OCI-LY7 (cell line): ENCODE data around the gene CASKIN1. TPM values are rescaled to one million over a fixed set of nuclear protein-coding genes. Genes with fewer than 3 reads are reported as not detected.
"Not testable (repeated sequence)": the region's sequence is repeated elsewhere in the genome, so short reads cannot be mapped to it uniquely, and the experiment has no call there.

Experiments used
- BruUV-seq: library from RNA; stranded (reverse); fragments of 400-500 nt; replicated peaks from 2 replicates; lab custom pipeline; 2021; lab: Mats Ljungman, UMichigan
- CTCF ChIA-PET: fragments of 300-600 bp; sonication (Branson Sonifier 250); formaldehyde crosslinking; loops from one replicate; lab custom pipeline; 2022; ENCODE audit warnings: antibody characterized with exemption; ENCODE audit not compliant: unreplicated experiment; lab: Charles Lee
- POLR2A ChIA-PET: fragments of 300-600 bp; sonication (Branson Sonifier 250); formaldehyde crosslinking; loops from one replicate; lab custom pipeline; 2022; ENCODE audit warnings: antibody characterized with exemption; lab: Charles Lee
- DNase-seq: peaks from one replicate; pipeline ENCODE4 v3.0.0-alpha.2; 2015; ENCODE audit warnings: low spot score
- H2AFZ ChIP-seq: fragments of 200-600 bp; sonication (generic), shearing (Covaris generic); 2 replicates; pipeline ENCODE4 v1.6.1; 2014; ENCODE audit warnings: mild to moderate bottlenecking, antibody characterized with exemption, low read length, moderate library complexity
- H3K27ac ChIP-seq: fragments of 200-600 bp; sonication (generic); 2 replicates; pipeline ENCODE4 v1.5.1; 2014; ENCODE audit warnings: mixed run types, low read depth, mild to moderate bottlenecking, moderate library complexity, low read length, inconsistent platforms; ENCODE audit not compliant: poor library complexity, severe bottlenecking
- H3K36me3 ChIP-seq: fragments of 200-600 bp; sonication (generic); 2 replicates; pipeline ENCODE4 v1.6.1; 2014; ENCODE audit warnings: mild to moderate bottlenecking, antibody characterized with exemption, low read length, moderate library complexity, mixed read lengths; ENCODE audit not compliant: insufficient read depth
- H3K4me1 ChIP-seq: fragments of 200-600 bp; sonication (generic); 2 replicates; pipeline ENCODE4 v1.5.1; 2014; ENCODE audit warnings: mild to moderate bottlenecking, low read length; ENCODE audit not compliant: insufficient read depth, poor library complexity, severe bottlenecking
- H3K4me2 ChIP-seq: fragments of 200-600 bp; sonication (generic); 2 replicates; pipeline ENCODE4 v1.6.1; 2014; ENCODE audit warnings: mild to moderate bottlenecking, low read length
- H3K4me3 ChIP-seq: fragments of 200-600 bp; sonication (generic); 2 replicates; pipeline ENCODE4 v1.5.1; 2014; ENCODE audit warnings: mild to moderate bottlenecking, low read depth, low read length; ENCODE audit not compliant: poor library complexity, severe bottlenecking
- H3K79me2 ChIP-seq: fragments of 200-600 bp; sonication (generic); 2 replicates; pipeline ENCODE4 v1.6.1; 2016; ENCODE audit warnings: low read depth, mild to moderate bottlenecking, low read length, moderate library complexity, mixed read lengths; ENCODE audit not compliant: insufficient read depth
- H3K9me2 ChIP-seq: fragments of 200-600 bp; sonication (generic); 2 replicates; pipeline ENCODE4 v1.6.1; 2016; ENCODE audit warnings: mild to moderate bottlenecking, low read length, mixed read lengths; ENCODE audit not compliant: insufficient read depth
- H3K9me3 ChIP-seq: fragments of 200-600 bp; sonication (generic); 2 replicates; pipeline ENCODE4 v1.6.1; 2014; ENCODE audit warnings: mild to moderate bottlenecking, mixed run types, low read length, mixed read lengths
- H4K20me1 ChIP-seq: fragments of 200-600 bp; sonication (generic); 2 replicates; pipeline ENCODE4 v1.6.1; 2014; ENCODE audit warnings: mild to moderate bottlenecking, antibody characterized with exemption, low read length, moderate library complexity, mixed read lengths; ENCODE audit not compliant: insufficient read depth
- EZH2phosphoT487 ChIP-seq: fragments of 200-600 bp; sonication (generic); IDR thresholded peaks from 2 replicates; pipeline ENCODE4 v1.6.1; 2018; ENCODE audit warnings: low read depth, borderline replicate concordance, mild to moderate bottlenecking, mixed run types, antibody characterized with exemption, low read length, moderate library complexity, mixed read lengths
- intact Hi-C: fragments of 100-400 bp; cut with micrococcal nuclease; formaldehyde crosslinking; loops from one replicate; pipeline ENCODE4 v1.10.0; 2022; ENCODE audit not compliant: unreplicated experiment
- total RNA-seq, 2 experiments: library from RNA; depleted of rRNA in 1 of 2; stranded (reverse); fragments of >200 nt in 1 of 2; shearing (Covaris generic) in 1 of 2; gene quantifications; 2 replicates each; pipeline ENCODE4 v1.2.3, GENCODE V29; 2014 to 2022
- TF ChIP-seq, protein P1 (sequence below): fragments of 200-600 bp; sonication (generic); conservative IDR thresholded peaks from 2 replicates; pipeline ENCODE4 v1.5.1; 2014; ENCODE audit warnings: mild to moderate bottlenecking, antibody characterized with exemption, low read length, moderate library complexity, mixed read lengths

Gene CASKIN1
- total RNA-seq, 2 experiments from 2014 or later, result 0.06 to 0.09 TPM

DNA sequence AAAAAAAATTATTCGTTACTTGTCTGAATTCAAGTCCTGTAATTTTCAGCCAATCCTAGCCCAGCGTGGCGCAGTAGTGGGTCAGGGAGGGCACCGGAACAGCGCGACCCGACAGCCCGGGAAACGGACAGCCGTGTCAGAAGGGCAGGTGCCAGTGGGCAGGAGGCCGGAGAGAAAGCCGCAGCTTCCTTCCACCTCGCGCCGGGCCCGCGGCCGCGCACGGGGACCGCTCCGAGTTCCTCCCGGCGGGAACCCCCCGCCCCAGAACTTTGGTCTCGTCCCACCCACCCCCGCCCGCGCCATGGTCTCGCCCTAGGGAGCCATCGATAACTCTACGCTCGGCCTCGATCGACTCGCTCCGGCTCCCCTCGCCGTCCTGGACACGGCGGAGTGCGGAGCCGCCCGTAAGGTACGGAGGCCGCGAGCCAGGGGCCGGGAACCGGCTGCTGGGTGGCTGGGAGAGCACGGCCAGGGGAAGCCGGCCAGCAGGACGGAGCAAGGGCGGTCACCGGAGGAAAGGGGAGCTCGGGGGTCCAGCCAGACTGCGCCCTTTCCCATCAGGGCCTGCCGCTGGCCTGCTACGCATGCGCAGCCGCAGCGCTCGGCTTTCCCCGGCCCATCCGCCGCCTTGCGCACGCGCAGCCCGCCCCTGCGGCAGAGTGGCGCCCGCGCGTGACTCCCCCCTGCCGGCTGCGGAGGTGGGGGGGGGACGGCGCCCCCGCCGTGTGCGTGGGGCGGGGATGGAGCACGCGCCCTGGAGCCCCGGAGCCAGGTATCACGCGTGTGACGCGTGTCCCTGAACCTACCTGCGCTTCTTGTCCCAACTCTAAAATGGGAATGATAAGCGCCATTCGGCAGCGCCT is 8.9 kb upstream of the CASKIN1 start, which contains the start of gene MLST8:
Gene MLST8 (plus strand): TSS at position 351 of the 863 bp plus-strand sequence. CDS start 632 bp downstream, outside the sequence.
- intact Hi-C loops, result loop anchor here (1.0 kb wide), 1 partner anchor 18 kb away; the partner anchor contains the start of gene E4F1
- Histone ChIP-seq H3K9me2 (no peaks in the 10 kb centered on the region), H3K36me3 (peaks cover 35% of the 10 kb centered on the region), H3K4me3 (peak within 1 kb of the TSS; percentile 79), H2AFZ (peak within 1 kb of the TSS; percentile 86), H3K4me1 (peaks cover 13% of the 10 kb centered on the region), H3K9me3 (no peaks in the 10 kb centered on the region), H3K27ac (peak within 1 kb of the TSS; percentile 64), H4K20me1 (no peaks in the 10 kb centered on the region), H3K4me2 (peak within 1 kb of the TSS; percentile 95), H3K79me2 (peaks cover 12% of the 10 kb centered on the region; the same call in 1 of the 2 replicates)
- no peak for TF ChIP-seq EZH2phosphoT487
- TF ChIP-seq, protein P1, sequence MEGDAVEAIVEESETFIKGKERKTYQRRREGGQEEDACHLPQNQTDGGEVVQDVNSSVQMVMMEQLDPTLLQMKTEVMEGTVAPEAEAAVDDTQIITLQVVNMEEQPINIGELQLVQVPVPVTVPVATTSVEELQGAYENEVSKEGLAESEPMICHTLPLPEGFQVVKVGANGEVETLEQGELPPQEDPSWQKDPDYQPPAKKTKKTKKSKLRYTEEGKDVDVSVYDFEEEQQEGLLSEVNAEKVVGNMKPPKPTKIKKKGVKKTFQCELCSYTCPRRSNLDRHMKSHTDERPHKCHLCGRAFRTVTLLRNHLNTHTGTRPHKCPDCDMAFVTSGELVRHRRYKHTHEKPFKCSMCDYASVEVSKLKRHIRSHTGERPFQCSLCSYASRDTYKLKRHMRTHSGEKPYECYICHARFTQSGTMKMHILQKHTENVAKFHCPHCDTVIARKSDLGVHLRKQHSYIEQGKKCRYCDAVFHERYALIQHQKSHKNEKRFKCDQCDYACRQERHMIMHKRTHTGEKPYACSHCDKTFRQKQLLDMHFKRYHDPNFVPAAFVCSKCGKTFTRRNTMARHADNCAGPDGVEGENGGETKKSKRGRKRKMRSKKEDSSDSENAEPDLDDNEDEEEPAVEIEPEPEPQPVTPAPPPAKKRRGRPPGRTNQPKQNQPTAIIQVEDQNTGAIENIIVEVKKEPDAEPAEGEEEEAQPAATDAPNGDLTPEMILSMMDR, result peak; percentile 29; the same call in 1 of the 2 replicates
- POLR2A ChIA-PET, result interaction anchor here (0.9 to 1.1 kb wide), 3 partner anchors 9 to 49 kb away, joined by 3 to 5 read pairs (median 4); partner anchors contain the start of gene PGP
- peak; percentile 92 for DNase-seq
- no TSS peak for BruUV-seq
- CTCF ChIA-PET, result no interaction called here

DNA sequence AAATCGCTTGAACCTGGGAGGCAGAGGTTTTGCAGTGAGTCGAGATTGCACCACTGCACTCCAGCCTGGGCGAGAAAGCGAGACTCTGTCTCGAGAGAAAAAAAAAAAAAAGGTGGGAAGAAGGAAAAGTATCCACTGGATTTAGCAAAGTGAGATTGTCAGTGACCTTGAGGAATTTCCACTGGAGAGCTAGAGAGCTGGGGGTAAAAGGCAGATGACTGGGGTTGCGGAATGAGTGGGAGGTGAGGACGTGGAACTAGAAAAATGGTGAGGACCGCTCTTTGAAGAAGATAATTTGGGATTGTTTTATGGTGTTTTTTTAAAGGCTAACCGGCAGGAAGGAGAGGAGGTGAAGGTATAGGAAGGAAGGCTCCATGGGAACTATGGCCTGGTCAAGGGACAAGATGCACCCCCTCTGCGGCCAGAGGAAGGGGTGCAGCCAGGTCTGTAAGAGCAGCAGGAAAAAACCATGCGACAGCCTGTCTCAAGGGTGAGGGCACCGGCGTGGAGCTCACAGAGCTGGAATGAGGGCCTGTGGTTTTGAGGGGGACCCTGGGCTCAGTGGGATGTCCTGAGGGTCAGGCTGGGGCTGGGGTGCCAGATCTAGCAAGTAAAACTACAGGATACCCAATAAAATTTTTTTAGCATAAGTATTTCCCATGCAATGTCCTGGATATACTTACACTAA is 8.2 kb upstream of the CASKIN1 start:
- peak overlapping the region; percentile 95 for H3K4me2 ChIP-seq
- CTCF ChIA-PET, result no interaction called here
- H4K20me1 ChIP-seq, result no peaks in the 10 kb centered on the region
- peaks cover 13% of the 10 kb centered on the region for H3K4me1 ChIP-seq
- intact Hi-C loops, result loop anchor here (1.0 kb wide), 1 partner anchor 19 kb away; the partner anchor contains the start of gene E4F1
- H3K79me2 ChIP-seq, result peaks cover 12% of the 10 kb centered on the region; the same call in 1 of the 2 replicates
- DNase-seq, result no peak
- no peak for TF ChIP-seq EZH2phosphoT487
- TF ChIP-seq, protein P1, result no peak
- POLR2A ChIA-PET, result interaction anchor here (0.9 to 1.1 kb wide), 2 partner anchors 10 to 48 kb away, joined by 3 to 5 read pairs; partner anchors contain the start of gene PGP
- H3K9me2 ChIP-seq, result no peaks in the 10 kb centered on the region
- peaks cover 30% of the 10 kb centered on the region for H3K36me3 ChIP-seq
- H3K27ac ChIP-seq, result peak overlapping the region; percentile 64
- H2AFZ ChIP-seq, result peak overlapping the region; percentile 86
- TSS peak; percentile 58 for BruUV-seq
- no peaks in the 10 kb centered on the region for H3K9me3 ChIP-seq
- peak overlapping the region; percentile 79 for H3K4me3 ChIP-seq

DNA sequence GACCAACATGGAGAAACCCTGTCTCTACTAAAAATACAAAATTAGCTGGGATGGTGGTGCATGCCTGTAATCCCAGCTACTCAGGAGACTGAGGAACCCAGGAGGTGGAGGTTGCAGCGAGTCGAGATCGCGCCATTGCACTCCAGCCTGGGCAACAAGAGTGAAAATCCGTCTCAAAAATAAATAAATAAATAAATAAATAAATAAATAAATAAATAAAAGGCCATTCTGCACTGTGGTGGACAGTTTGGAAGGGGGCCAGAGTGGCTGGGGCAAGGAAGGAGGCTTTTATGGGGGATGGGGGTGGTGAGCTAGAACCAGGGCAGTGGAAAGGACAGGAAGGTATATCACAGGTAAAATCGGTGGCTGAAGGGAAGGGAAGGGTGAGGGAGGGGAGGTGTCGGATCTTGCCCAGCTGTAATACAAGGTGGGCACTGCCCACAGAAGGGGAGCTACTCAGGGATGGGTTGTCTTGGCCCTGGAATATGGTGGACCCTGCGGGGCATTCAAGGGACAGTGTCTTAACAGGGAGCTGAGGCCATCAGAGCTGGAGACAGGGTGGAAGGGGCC is 6.8 kb upstream of the CASKIN1 start:
- CTCF ChIA-PET, DNase-seq, H3K4me3 ChIP-seq, H4K20me1 ChIP-seq, H3K9me3 ChIP-seq, H2AFZ ChIP-seq, H3K27ac ChIP-seq, BruUV-seq, H3K9me2 ChIP-seq, H3K4me2 ChIP-seq, intact Hi-C loops: not testable (repeated sequence)
- Histone ChIP-seq H3K4me1 (peaks cover 13% of the 10 kb centered on the region), H3K79me2 (peaks cover 12% of the 10 kb centered on the region; the same call in 1 of the 2 replicates), H3K36me3 (peaks cover 16% of the 10 kb centered on the region)
- POLR2A ChIA-PET, result interaction anchor here (0.6 to 0.7 kb wide), 2 partner anchors 180 to 213 kb away, joined by 4 read pairs; no protein-coding TSS in a partner anchor
